Measurements from ENCODE around the gene RBM8A.

- TF ChIP-seq, protein P1, sequence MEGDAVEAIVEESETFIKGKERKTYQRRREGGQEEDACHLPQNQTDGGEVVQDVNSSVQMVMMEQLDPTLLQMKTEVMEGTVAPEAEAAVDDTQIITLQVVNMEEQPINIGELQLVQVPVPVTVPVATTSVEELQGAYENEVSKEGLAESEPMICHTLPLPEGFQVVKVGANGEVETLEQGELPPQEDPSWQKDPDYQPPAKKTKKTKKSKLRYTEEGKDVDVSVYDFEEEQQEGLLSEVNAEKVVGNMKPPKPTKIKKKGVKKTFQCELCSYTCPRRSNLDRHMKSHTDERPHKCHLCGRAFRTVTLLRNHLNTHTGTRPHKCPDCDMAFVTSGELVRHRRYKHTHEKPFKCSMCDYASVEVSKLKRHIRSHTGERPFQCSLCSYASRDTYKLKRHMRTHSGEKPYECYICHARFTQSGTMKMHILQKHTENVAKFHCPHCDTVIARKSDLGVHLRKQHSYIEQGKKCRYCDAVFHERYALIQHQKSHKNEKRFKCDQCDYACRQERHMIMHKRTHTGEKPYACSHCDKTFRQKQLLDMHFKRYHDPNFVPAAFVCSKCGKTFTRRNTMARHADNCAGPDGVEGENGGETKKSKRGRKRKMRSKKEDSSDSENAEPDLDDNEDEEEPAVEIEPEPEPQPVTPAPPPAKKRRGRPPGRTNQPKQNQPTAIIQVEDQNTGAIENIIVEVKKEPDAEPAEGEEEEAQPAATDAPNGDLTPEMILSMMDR (IDR thresholded peaks at IDR 0.05; ENCODE audit: low read depth, low read length) = no peak
- TF ChIP-seq POLR2A (IDR thresholded peaks at IDR 0.05; ENCODE audit: extremely low read depth, insufficient read length) (no peak), MAX (IDR thresholded peaks at IDR 0.05; ENCODE audit: low read depth, low read length) (peak; percentile 81)
Observed at GRCh38 chr1:145963265-145964019, 36.2 kb upstream of the RBM8A start.

Data from NB4 (cell line).